ENCODE data around the gene GPC5.

The GPC5 gene

GRCh38 chr13:92444244-92444643 is 1045.8 kb downstream of the GPC5 start:
- no peak for DNase-seq (ENCODE audit: low read depth)
- H3K4me3 ChIP-seq (ENCODE audit: low read depth, low read length): no peak overlapping the region
- no peak for TF ChIP-seq CTCF (conservative IDR thresholded peaks at IDR 0.05; ENCODE audit: low read depth, low read length)

GRCh38 chr13:92451060-92451459 is 1052.6 kb downstream of the GPC5 start:
- TF ChIP-seq CTCF (conservative IDR thresholded peaks at IDR 0.05; ENCODE audit: low read depth, low read length): no peak
- no peak for DNase-seq (ENCODE audit: low read depth)
- H3K4me3 ChIP-seq (ENCODE audit: low read depth, low read length): no peak overlapping the region

GRCh38 chr13:92452840-92453239 is 1054.4 kb downstream of the GPC5 start:
- no peak for TF ChIP-seq CTCF (conservative IDR thresholded peaks at IDR 0.05; ENCODE audit: low read depth, low read length)
- no peak for DNase-seq (ENCODE audit: low read depth)
- no peak overlapping the region for H3K4me3 ChIP-seq (ENCODE audit: low read depth, low read length)

- H3K4me3 ChIP-seq (ENCODE audit: low read depth, low read length): no peak overlapping the region
These were observed 1060.9 kb downstream of the GPC5 start for GRCh38 chr13:92459306-92459705.

GRCh38 chr13:92460479-92460878 is 1062.1 kb downstream of the GPC5 start:
- peak; percentile 26 for DNase-seq (ENCODE audit: low read depth)
- no peak for TF ChIP-seq CTCF (conservative IDR thresholded peaks at IDR 0.05; ENCODE audit: low read depth, low read length)
- H3K4me3 ChIP-seq (ENCODE audit: low read depth, low read length): no peak overlapping the region

More at GRCh38 chr13:92459306-92459705, 1060.9 kb downstream of the GPC5 start:
- no peak for TF ChIP-seq CTCF (conservative IDR thresholded peaks at IDR 0.05; ENCODE audit: low read depth, low read length)
- no peak for DNase-seq (ENCODE audit: low read depth)

- no peak for DNase-seq (ENCODE audit: low read depth)
- no peak overlapping the region for H3K4me3 ChIP-seq (ENCODE audit: low read depth, low read length)
- no peak for TF ChIP-seq CTCF (conservative IDR thresholded peaks at IDR 0.05; ENCODE audit: low read depth, low read length)
These were observed 1063.0 kb downstream of the GPC5 start for GRCh38 chr13:92461402-92461801.

GRCh38 chr13:92461831-92462230 is 1063.4 kb downstream of the GPC5 start:
- TF ChIP-seq CTCF (conservative IDR thresholded peaks at IDR 0.05; ENCODE audit: low read depth, low read length): no peak
- DNase-seq (ENCODE audit: low read depth): no peak
- no peak overlapping the region for H3K4me3 ChIP-seq (ENCODE audit: low read depth, low read length)

All from choroid plexus epithelial cell (primary cell).